Colonic mucosa (tissue), 4 donors: ENCODE data around the gene PDE6H. TPM values are rescaled to one million over a fixed set of nuclear protein-coding genes. Genes with fewer than 3 reads are reported as not detected.

Experiments
- DNase-seq: peaks from one replicate; pipeline ENCODE4 v3.0.0-alpha.2; 2020
- H3K27ac ChIP-seq: fragments of 200-600 bp; one replicate; pipeline ENCODE4 v1.8.0; 2021
- H3K27me3 ChIP-seq: fragments of 200-600 bp; one replicate; pipeline ENCODE4 v1.8.0; 2021
- H3K36me3 ChIP-seq: fragments of 200-600 bp; one replicate; pipeline ENCODE4 v1.8.0; 2021
- H3K4me1 ChIP-seq: fragments of 200-600 bp; one replicate; pipeline ENCODE4 v1.8.0; 2021; ENCODE audit warnings: mild to moderate bottlenecking
- H3K4me3 ChIP-seq: fragments of 200-600 bp; one replicate; pipeline ENCODE4 v1.8.0; 2021
- H3K9ac ChIP-seq, 2 donors: one replicate each; pipeline ENCODE4 v1.7.0; 2013; ENCODE audit warnings: control low read depth in 2 of 2, low read depth in 2 of 2, low read length in 2 of 2
- H3K9me3 ChIP-seq: fragments of 200-600 bp; one replicate; pipeline ENCODE4 v1.8.0; 2021
- CTCF ChIP-seq: fragments of 200-600 bp; IDR thresholded peaks from one replicate; pipeline ENCODE4 v1.8.0; 2022; ENCODE audit warnings: antibody characterized with exemption, mild to moderate bottlenecking
- intact Hi-C: fragments of 100-400 bp; cut with DNase I; formaldehyde crosslinking; loops from one replicate; pipeline ENCODE4 v1.14.1; 2022
- total RNA-seq, 2 donors: library from RNA; stranded (reverse); fragmentation: NEBNext Ultra II Directional in 1 of 2; extraction: Animal tissue kit (Norgen Biotek cat#: 25700) in 1 of 2; gene quantifications; one replicate each; pipeline ENCODE4 v1.2.1, GENCODE V29; 2021
- donor health status: healthy.
- donor health status: DM: no; HTN: no; CAD: no.
- donor health status: DM: no; HTN: no; CAD: no.

Gene PDE6H
- total RNA-seq, 2 donors from 2014 or later: not detected

GRCh38 chr12:14989790-14990189, 16.9 kb downstream of the PDE6H start:
- no peak for TF ChIP-seq CTCF
- no peak for DNase-seq
- H3K9me3 ChIP-seq: no peaks in the 10 kb centered on the region
- H3K27me3 ChIP-seq: no peaks in the 10 kb centered on the region
- no peak overlapping the region for H3K27ac ChIP-seq
- no peak overlapping the region for H3K4me3 ChIP-seq
- no peak overlapping the region for H3K9ac ChIP-seq
- no peaks in the 10 kb centered on the region for H3K36me3 ChIP-seq
- intact Hi-C loops: no loop called here
- H3K4me1 ChIP-seq: no peaks in the 10 kb centered on the region

- no peak for TF ChIP-seq CTCF
- Histone ChIP-seq H3K4me3 (no peak overlapping the region), H3K9me3 (no peaks in the 10 kb centered on the region), H3K9ac (no peak overlapping the region), H3K27ac (no peak overlapping the region), H3K36me3 (no peaks in the 10 kb centered on the region), H3K27me3 (no peaks in the 10 kb centered on the region), H3K4me1 (no peaks in the 10 kb centered on the region)
- no peak for DNase-seq
- intact Hi-C loops: no loop called here
Measured at GRCh38 chr12:14991069-14991468, 18.2 kb downstream of the PDE6H start.

GRCh38 chr12:14992673-14993072, 19.8 kb downstream of the PDE6H start:
- H3K27me3 ChIP-seq: no peaks in the 10 kb centered on the region
- no peak for TF ChIP-seq CTCF
- H3K9ac ChIP-seq: no peak overlapping the region
- intact Hi-C loops: no loop called here
- no peak overlapping the region for H3K4me3 ChIP-seq
- H3K4me1 ChIP-seq: no peaks in the 10 kb centered on the region
- no peaks in the 10 kb centered on the region for H3K9me3 ChIP-seq
- no peaks in the 10 kb centered on the region for H3K36me3 ChIP-seq
- DNase-seq: no peak
- no peak overlapping the region for H3K27ac ChIP-seq

- H3K9ac ChIP-seq: no peak overlapping the region
- no peak overlapping the region for H3K27ac ChIP-seq
- no peaks in the 10 kb centered on the region for H3K9me3 ChIP-seq
- TF ChIP-seq CTCF: no peak
- H3K4me3 ChIP-seq: no peak overlapping the region
- H3K36me3 ChIP-seq: no peaks in the 10 kb centered on the region
- intact Hi-C loops: no loop called here
- no peak for DNase-seq
- no peaks in the 10 kb centered on the region for H3K27me3 ChIP-seq
- H3K4me1 ChIP-seq: no peaks in the 10 kb centered on the region
Measured at GRCh38 chr12:14993117-14993516, 20.3 kb downstream of the PDE6H start.

- Histone ChIP-seq H3K27me3 (no peaks in the 10 kb centered on the region), H3K9me3 (no peaks in the 10 kb centered on the region), H3K4me1 (no peaks in the 10 kb centered on the region), H3K9ac (no peak overlapping the region), H3K27ac (no peak overlapping the region), H3K36me3 (no peaks in the 10 kb centered on the region), H3K4me3 (no peak overlapping the region)
- intact Hi-C loops: no loop called here
- no peak for TF ChIP-seq CTCF
- DNase-seq: no peak
Measured at GRCh38 chr12:14993537-14994266, 20.9 kb downstream of the PDE6H start.
